NCI-H1105 (cell line): ENCODE results near the gene AHRR.
"Not testable (repeated sequence)": the region's sequence is repeated elsewhere in the genome, so short reads cannot be mapped to it uniquely, and the experiment has no call there.

Experiments
- DNase-seq: peaks from one replicate; lab custom pipeline; 2025; lab: John Stamatoyannopoulos, UW

AHRR gene

DNA sequence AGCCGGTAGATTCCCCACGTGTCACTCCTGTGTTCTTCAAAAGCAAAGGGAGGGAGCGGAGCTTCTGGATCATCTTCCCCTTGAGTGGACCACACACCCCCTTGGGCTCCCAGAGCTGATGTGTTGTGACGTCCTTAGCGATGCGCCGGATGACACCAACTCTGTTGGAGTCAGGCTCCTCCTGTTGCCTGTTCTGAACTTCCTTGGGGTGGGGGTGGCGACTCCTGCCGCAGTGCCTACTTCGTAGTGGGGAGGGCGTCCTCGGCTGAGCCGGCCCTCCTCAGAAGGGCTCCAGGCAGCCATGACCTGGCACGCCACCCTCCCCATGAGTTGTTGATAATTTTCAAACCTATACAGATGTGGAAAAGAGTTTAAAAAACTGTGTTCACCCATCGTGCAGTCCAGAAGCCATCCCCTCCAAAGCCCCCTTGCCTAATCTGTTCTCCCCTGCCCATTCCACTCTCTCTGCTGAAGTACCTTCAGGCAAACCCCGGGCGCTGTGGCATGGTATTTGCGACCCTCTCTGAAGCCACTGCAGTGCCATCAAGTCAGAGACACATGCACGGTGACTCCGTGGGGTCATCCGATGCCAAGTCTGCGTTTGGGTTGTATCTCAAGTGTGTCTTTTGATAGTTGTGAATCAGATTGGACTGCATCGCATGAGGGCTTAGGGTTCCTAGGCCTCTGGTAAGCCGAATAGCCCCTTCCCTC is 138.2 kb downstream of the AHRR start:
- DNase-seq: no peak

DNA sequence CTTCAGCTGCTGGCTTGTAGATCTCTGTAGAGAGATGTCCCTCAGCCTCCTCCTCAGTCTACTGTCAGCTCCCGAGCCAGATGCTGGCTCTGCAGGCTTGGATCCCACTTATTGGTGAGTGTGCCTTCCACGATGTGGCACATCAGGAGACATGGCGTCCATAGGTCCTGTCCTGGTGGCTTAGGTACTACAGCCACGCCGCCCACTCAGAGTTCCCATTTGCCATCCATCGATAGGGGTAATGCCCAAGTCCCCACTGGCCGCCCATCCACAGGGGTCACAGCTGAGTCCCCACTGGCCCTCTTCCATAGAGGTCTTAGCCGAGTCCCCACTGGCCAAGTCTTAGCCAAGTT is 138.7 kb downstream of the AHRR start:
- DNase-seq: no peak

DNA sequence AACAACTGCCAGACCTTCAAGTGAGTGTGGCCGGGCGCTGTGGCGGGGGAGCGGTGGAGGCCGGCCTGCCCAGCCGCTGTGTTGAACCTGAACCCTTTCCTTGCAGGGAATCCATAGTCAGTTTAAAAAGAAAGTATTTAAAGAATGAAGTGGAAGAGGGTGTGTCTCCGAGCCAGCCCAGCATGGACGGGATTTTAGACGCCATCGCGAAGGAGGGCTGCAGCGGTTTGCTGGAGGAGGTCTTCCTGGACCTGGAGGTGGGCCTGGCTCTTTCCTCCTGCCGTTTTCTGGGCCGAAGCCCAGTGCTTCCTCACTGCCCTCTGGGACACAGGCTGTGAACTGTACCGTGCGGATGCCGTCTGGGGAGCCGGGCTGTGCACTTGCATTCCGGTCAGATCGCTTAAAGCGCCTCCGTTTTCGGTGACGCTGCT is 140.6 kb downstream of the AHRR start:
- DNase-seq: no peak

DNA sequence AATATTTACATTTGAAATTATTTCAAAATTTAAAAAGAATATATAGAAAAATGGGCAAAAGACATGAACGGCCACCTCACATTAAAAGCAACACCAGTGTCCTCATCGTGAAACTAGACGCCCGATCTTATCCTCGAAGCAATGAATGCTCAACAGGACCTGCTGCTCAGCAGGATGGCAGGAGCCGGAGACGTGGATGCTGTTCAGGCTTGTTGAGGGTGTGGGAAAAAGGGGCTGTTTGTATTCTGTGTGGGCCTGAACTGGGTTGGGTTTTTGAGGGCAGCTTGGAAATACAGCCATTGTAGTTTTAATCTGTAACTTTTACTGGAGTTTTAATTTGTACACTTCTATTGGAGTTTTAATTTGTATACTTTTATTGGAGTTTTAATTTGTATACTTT is 141.8 kb downstream of the AHRR start:
- DNase-seq: no peak

DNA sequence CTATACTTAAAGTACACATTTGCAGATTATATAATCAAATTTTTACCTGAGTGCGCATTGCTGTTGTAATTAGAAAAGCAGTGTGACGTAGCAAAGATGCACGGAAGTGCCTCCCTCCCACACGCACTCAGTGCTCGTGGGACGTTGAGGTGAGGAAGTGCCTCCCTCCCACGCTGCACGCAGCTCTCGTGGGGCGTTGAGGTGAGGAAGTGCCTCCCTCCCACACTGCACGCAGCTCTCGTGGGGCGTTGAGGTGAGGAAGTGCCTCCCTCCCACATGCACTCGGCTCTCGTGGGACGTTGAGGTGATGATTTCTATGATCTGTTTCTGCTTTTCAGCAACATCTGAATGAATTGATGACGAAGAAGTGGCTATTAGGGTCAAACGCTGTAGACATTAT is 142.4 kb downstream of the AHRR start:
- DNase-seq: no peak

DNA sequence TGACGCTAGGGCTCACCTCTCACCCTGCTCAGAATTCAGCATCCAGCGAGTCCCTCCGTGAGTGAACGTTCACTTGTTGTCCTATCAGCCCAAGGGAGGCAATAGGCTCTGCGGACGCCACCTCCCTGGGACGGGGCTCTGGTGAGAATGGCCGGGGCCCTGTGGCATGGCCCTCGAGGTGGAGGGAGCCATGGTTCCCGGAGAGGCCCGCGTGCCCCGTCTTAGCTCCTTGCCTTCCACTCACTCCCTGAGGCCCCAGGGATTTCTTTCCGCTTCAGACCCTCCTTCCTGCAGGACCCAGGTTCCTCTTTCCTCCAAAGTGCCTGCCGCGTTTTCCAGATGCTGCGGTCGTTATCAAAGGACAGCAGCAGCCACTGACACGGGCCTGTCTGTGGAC is 142.9 kb downstream of the AHRR start:
- DNase-seq: no peak

DNA sequence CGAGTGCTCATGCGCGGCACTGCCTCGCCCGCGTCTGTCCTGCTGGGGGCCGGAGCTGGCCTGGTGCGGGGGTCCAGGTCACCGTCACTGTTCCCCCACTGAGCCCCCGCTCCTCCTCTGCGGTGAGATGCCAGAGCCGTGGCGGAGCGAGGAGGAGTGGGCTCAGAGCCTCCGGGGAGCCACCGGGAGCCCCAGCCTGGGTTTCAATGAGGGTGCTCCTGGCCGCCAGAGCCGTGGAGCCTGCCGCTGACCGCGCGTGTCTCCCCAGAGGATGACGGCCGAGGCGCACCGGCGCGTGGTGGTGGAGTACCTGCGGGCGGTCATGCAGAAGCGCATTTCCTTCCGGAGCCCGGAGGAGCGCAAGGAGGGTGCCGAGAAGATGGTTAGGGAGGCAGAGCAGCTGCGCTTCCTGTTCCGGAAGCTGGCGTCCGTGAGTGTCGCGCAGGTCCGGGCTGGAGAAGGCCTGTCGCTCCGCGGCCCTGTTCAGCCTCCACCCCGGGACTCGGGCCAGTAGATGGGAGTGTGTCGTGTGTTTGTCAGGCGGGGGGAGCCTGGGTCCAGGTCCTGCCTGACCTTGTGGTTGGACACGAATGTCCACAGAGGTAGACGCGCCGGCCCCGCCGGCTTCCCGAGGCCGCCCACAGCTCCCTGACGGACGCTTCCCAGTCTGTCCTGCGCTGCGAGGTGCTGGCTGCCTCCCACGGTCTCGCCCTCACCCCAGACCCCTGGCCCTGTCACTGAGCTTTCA is 143.5 kb downstream of the AHRR start:
- no peak for DNase-seq

DNA sequence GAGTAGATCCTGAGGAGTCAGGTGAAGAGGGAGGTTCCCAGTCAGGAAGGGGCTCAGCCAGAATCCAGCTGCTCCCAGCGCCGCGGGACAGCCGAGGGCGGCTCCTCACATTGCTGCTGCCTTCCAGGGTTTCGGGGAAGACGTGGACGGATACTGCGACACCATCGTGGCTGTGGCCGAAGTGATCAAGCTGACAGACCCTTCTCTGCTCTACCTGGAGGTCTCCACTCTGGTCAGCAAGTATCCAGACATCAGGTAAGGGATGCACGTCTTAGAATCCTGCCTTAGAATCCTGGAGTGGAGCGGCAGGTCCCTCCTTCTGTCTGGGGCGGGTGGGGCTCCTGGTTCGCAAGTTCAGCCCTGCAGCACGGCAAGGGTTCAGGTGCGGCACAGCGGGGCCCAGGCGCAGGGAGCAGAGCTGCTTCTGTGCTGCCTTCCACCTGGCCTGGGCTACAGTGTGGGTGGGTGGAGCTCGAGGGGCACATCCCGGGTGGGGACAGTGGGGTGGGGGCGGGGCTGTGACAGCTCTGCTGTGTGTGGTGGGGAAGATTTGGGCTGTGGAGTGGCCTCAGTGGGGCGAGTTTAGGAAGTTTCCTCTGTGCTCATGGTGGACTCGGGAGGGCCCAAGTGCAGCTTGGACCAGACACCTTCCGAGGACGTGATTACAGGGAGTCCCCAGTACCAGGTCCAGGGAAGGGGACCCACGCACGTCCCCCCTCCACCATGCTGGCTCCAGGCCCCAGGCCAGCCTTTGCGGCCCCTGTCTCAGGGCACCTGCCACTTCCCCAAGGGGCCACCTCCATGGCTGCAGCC is 144.3 kb downstream of the AHRR start:
- DNase-seq: no peak

DNA sequence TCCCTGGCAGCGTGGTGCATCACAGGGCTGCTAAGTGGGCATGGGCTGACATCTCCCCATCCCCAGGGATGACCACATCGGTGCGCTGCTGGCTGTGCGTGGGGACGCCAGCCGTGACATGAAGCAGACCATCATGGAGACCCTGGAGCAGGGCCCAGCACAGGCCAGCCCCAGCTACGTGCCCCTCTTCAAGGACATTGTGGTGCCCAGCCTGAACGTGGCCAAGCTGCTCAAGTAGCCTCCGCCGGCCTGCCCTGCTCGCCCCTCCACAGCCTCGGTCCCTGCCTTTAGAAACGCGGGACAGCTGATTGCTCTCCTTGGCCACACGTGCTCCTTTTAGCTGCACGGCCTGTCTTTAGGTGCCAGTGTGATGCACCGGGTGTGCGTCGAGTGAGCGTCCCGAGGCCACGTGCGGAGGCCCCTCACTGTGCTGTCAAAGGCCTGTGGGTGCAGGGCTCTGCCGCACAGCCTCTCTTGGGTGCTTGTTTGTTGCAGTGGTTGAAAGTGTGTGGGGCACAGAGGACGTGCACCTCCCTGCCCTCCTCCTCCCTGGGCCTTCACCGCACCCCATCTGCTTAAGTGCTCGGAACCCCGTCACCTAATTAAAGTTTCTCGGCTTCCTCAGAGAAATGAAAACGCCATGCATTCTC is 145.3 kb downstream of the AHRR start:
- no peak for DNase-seq

DNA sequence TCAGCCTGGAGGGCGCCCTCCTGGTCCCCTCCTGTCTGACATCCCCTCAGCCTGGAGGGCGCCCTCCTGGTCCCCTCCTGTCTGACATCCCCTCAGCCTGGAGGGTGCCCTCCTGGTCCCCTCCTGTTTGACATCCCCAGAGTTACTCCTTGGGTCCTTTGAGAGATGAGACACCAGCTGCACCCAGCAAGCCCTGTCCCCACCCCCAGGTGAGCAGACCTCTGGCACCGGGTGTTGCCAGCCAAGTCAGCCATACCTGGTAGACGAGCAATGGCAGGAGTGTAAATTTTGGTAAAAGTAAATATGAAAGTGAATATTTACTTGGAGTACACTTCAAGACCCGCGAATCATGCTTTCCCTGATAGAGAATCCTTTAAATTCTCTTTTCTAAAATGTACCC is 146.9 kb downstream of the AHRR start:
- no peak for DNase-seq

DNA sequence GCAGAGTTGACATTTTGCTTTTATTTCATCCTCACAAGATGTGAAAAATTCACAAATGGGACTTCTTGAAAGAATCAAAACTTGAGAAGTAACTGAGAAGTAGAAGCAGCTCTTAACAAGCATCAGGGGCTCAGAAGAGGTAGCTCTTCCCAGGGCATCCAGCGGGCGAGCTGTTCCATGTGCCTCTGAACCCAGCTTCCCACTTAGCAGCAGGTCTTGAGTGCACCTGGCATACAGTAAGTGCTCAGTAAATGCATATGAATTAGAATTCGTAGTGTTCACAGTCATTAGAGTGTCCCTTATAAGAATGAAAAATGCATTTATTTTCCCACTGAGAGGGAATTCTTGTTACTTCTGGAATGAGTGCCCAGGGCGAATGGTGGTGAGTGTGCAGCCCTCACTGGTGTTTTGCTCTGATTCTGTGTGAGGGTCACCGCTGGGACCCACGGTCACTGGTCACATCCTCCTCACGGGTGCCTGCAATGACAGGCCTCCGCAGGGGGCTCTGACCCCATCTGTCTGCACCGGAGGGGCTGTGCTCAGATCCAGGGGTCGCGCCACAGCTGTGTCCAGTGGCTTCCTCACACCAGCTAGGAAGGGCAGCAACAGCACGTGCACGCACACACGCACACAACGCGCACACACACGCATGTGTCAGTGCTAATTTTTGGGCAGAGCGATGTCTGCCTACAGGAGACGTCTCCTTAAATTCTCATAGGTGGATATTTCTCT is 148.4 kb downstream of the AHRR start:
- no peak for DNase-seq

DNA sequence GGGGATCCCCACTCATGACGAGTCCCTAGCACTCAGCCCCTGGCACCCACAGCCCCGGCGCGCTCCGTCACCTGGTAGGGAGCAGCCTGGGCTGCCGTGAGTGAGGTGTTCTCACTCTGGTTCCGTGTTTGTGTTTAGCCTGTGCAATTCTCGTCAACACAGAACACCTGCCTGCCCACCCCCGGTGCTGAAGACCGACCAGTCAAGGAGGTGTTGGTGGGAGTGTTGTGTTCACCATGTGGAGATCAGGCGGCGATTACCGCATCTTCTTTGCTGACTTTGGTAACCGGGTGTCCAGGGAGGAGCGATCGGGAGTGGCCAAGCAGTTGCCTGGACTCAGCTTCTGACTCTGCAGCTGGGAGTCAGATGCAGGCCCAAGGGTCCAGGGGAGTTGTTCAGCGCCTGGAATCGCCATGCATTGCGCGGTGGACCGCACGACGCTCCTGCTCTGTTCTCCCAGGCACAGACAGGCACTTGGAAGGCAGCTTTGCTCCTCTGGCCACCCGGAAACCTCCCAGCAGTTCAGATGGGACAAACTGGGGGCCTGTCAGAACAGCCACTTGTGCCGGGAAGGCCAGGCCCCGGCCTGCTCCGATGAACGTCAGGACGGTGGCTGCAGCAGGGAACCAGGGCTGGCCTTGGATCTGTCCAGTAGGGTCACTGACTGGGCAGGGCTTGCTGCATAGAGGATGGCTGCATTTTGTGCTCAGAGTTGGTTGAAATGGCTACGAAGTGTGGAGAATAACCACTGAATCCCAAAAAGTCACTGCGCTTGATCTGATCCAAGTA is 149.6 kb downstream of the AHRR start:
- no peak for DNase-seq

DNA sequence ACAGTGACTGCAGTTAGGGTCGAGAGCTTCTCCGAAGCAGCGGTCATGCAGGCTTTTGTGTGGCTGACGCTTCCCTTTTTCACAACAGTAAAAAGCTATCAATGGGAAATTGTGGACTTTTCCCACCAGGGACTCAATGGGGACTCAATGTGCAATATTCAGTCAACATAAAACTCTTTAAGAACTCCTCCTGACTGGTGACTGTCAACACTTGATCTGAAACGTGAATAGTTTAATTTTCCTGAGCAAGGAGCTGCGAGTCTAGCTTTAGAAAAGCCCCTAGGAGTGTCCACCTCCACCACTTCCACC is 150.2 kb downstream of the AHRR start:
- no peak for DNase-seq

DNA sequence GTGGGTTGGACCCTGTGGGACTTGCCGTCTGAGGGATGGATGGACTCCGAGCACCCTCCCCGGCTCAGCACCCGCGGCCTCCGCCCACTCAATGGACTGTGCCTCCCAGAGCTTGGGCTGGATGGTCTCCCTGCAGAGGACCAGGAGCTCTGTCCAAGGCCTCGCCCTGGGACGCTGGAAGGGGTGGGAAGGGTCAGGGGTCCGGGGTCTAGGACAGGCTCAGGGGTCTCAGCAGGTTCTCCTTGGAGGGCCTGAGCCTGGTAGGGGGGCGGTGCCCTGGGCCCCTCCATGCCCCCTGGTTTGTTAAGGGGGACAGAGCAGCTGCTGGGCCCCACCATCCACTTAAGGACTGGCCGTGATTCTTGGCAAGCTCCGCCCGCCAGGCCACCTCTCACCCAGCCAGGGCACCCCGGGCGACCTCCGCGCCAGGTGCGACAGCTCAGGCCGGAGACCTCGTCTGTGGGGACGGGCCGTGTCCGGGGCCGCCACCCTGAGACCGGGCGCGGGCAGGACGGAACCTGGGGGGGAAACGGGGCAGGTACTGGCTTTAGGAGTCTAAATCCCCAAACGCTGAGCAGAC is 150.7 kb downstream of the AHRR start:
- peak; percentile 45 for DNase-seq

DNA sequence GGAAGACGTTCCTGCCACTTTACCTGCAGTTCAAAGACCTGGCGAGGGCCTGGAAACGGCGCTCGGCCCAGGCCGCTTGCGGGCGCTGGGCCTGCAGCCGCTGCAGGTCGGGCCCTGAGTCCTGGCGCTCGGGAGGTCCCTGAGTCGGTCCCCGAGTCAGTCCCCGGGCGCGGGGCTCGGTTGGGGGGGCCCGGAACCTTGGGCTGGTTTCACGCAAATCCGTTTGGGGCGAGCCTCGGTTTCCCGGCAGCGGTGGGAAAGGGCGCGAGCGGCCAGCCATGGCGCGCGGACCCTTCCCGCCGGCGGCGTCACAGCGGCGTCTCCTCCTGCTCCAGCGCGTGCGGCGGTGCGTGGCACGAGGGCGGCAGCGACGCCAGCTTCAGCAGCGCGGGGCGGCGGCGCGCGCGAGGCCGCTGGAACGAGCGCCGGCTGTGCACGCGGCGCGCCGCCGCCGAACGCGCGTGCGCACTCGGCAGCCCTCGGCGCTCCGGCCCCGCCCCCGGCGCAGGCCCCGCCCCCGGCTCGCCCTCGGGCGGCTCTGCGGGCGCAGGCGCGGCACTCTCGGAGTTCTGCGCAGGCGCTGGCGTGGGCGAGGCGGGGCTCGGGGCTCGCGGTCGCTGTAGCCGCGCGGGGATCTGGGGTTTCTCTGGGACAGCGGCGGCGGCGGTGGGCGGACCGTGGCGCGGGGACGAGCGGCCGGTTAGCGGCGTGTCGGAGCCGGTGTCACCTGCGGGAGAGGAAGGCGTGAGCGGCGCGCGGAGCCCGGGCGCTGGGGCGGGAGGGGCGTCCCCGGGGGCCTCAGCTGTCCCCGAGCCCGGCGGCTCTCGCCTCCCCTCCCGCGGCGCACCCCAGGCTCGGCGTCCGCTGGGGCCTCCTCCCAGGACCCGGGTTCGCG is 151.4 kb downstream of the AHRR start:
- peak; percentile 88 for DNase-seq

DNA sequence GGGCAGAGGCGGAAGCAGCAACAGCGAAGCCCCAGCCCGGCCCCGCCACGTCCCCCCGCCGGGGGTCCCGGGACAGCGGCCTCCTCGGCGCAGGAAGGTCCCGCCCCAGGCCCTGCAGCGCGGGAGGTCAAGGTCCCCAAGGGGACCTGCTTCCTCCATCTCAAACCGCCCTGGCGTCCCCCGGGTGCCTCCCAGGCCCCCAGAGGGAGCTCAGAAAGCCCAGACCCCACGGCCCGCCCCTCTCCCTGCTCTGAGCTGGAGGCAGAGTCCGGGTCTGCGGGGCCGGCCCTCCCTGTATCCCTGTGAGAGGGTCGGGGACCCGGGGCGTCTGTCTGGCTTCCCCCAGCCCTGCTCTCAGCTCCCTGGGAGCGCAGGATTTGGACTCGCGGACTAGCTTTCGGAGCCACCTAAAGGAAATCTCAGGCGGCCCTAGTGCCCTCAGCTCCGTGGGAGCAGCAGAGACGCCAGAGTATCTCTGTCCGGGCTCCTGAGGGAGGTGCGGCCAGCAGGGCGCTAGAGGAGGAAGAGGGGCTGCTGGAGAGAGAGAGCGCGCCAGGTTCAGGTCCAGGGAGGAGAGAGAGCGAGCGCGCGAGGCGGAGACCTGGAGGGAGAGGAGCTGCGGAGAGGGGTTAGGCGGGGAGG is 152.2 kb downstream of the AHRR start:
- peak; percentile 33 for DNase-seq

DNA sequence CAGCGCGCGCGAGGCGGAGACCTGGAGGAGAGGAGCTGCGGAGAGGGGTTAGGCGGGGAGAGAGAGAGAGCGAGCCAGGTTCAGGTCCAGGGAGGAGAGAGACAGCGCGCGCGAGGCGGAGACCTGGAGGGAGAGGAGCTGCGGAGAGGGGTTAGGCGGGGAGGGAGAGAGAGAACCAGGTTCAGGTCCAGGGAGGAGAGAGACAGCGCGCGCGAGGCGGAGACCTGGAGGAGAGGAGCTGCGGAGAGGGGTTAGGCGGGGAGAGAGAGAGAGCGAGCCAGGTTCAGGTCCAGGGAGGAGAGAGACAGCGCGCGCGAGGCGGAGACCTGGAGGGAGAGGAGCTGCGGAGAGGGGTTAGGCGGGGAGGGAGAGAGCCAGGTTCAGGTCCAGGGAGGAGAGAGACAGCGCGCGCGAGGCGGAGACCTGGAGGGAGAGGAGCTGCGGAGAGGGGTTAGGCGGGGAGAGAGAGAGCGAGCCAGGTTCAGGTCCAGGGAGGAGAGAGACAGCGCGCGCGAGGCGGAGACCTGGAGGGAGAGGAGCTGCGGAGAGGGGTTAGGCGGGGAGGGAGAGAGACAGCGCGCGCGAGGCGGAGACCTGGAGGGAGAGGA is 152.8 kb downstream of the AHRR start:
- not testable (repeated sequence) for DNase-seq

DNA sequence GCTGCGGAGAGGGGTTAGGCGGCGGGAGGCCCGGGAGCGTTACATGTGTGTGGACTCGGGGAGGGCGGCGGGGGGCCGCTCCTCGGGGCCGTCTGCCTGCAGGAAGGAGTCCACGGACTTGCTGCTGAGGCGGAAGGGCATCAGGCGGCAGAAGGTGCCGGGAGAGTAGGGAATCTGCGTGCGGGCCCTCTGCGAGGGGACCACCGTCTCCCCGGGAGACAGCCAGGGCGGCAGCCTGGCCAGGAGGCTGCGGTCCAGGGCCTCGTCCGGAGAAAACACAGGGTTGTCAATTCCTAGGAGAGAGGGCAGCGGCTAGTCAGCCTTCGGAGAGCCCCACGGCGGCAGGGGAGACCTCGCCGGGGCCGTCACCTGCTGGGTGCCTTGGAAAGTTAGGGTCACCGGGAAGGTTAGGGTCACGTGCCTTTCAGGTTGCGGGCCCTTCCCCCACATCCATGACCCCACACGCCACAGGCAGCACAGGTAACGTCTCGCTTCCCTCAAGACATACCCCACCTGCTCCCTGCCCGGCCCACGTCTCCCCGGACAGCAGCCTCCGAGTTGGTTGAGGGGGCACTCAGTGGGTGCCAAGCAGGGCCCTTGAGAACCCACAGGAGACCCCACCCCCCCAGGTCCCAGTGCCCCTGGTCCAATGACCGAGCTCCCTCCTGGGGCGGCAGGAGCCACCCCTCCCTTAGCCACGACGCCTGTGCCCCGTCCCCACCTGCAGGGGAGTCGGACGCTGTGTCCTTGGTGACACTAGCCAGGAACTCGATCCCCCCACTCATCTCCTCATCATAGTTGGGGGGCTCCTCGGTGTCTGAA is 153.5 kb downstream of the AHRR start:
- no peak for DNase-seq
